Suprapubic skin (tissue), 4 donors: ENCODE measurements around the gene USP2. TPM values are rescaled to one million over a fixed set of nuclear protein-coding genes. Genes with fewer than 3 reads are reported as not detected.

Source experiments
- DNase-seq, 2 donors: peaks; one replicate each; pipeline ENCODE4 v3.0.0-alpha.2; 2019; ENCODE audit warnings: low spot score in 2 of 2
- H3K27ac ChIP-seq: fragments of 200-600 bp; sonication (generic); one replicate; pipeline ENCODE4 v1.5.1; 2019
- H3K27me3 ChIP-seq: fragments of 200-600 bp; sonication (generic); one replicate; pipeline ENCODE4 v1.5.1; 2019
- H3K36me3 ChIP-seq: fragments of 200-600 bp; sonication (generic); one replicate; pipeline ENCODE4 v1.5.1; 2019
- H3K4me1 ChIP-seq: fragments of 200-600 bp; sonication (generic); one replicate; pipeline ENCODE4 v1.5.1; 2019
- H3K4me3 ChIP-seq: fragments of 200-600 bp; sonication (generic); one replicate; pipeline ENCODE4 v1.5.1; 2019; ENCODE audit warnings: mild to moderate bottlenecking
- H3K9me3 ChIP-seq: fragments of 200-600 bp; sonication (generic); one replicate; pipeline ENCODE4 v1.5.1; 2019
- EP300 ChIP-seq: sonication (generic); formaldehyde crosslinking; IDR thresholded peaks from one replicate; pipeline ENCODE4 v1.6.1; 2017; ENCODE audit warnings: antibody characterized with exemption
- POLR2A ChIP-seq, 2 donors: fragments of 450-650 bp; IDR thresholded peaks; one replicate each; pipeline ENCODE4 v1.6.1; 2017; ENCODE audit warnings: antibody characterized with exemption in 2 of 2, mild to moderate bottlenecking in 2 of 2, moderate library complexity in 2 of 2
- POLR2AphosphoS5 ChIP-seq, 3 donors: sonication (generic); formaldehyde crosslinking; IDR thresholded peaks; one replicate each; pipeline ENCODE4 v1.6.1; 2017; ENCODE audit warnings: antibody characterized with exemption in 3 of 3
- WGBS: methylation state at CpG from one replicate; pipeline ENCODE4 v1.1.5; 2018; 5-methylcytosine and 5-hydroxymethylcytosine counted together
- total RNA-seq, 4 donors: library from RNA; depleted of rRNA; stranded (reverse); fragments of >200 nt; gene quantifications; one replicate each; pipeline ENCODE4 v1.1.0, GENCODE V29; 2016
- TF ChIP-seq, protein P1 (sequence below), 2 donors: fragments of 200-600 bp in 1 of 2; fragments of 450-650 bp in 1 of 2; sonication (generic) in 1 of 2; IDR thresholded peaks; one replicate each; pipeline ENCODE4 v1.5.1; 2016 to 2019; ENCODE audit warnings: antibody characterized with exemption in 2 of 2, mild to moderate bottlenecking in 1 of 2, moderate library complexity in 1 of 2

USP2 gene
- total RNA-seq, 4 donors from 2014 or later = 5.9 to 25.4 (median 15.2) TPM

DNA sequence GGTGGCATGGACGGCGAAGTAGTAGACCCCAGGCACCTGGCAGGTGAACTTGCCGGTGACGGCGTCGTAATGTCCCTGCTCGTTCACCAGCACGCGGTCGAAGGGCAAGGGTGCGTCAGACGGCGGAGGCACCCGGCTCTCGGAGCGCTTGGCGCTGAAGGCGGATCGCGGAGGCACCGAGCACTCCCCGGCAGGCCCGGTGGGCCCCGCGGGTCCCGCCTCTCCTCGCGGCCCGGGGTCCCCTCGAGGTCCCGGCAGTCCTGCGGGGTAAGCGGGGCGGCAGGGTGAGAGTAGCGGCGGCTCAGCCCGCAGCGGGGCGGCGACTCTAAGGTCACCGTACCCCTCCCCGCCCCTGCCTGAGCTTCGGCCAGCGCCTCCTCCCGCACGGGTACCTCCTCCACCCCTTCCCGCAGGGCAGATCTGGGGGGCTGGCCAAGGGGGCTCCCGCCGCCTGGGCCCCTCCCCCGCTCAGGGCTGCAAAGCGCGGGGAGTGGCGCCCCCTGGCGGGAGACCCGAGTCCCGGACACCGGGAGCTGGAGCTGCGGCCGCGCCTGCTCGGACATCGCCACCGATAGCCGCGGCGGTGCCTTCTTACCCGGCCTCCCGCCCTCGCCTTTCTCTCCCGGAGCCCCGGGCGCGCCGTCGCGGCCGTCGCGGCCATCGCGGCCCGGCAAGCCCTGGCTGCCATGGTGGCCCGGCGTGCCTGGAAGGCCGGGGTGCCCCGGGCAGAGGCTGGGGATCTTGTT, 41.7 kb downstream of the USP2 start:
- Histone ChIP-seq H3K27me3 (peaks cover 14% of the 10 kb centered on the region), H3K27ac (peak overlapping the region; percentile 89), H3K4me1 (peaks cover 56% of the 10 kb centered on the region), H3K9me3 (no peaks in the 10 kb centered on the region), H3K36me3 (peaks cover 8% of the 10 kb centered on the region), H3K4me3 (peak overlapping the region; percentile 66)
- no CpG with 5 or more reads among the region's 86 CpGs for WGBS
- DNase-seq = no peak
- TF ChIP-seq, protein P1, sequence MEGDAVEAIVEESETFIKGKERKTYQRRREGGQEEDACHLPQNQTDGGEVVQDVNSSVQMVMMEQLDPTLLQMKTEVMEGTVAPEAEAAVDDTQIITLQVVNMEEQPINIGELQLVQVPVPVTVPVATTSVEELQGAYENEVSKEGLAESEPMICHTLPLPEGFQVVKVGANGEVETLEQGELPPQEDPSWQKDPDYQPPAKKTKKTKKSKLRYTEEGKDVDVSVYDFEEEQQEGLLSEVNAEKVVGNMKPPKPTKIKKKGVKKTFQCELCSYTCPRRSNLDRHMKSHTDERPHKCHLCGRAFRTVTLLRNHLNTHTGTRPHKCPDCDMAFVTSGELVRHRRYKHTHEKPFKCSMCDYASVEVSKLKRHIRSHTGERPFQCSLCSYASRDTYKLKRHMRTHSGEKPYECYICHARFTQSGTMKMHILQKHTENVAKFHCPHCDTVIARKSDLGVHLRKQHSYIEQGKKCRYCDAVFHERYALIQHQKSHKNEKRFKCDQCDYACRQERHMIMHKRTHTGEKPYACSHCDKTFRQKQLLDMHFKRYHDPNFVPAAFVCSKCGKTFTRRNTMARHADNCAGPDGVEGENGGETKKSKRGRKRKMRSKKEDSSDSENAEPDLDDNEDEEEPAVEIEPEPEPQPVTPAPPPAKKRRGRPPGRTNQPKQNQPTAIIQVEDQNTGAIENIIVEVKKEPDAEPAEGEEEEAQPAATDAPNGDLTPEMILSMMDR (IDR thresholded peaks at IDR 0.05) = peak; percentile 58 to 86
- TF ChIP-seq POLR2A (IDR thresholded peaks at IDR 0.05) = no peak

DNA sequence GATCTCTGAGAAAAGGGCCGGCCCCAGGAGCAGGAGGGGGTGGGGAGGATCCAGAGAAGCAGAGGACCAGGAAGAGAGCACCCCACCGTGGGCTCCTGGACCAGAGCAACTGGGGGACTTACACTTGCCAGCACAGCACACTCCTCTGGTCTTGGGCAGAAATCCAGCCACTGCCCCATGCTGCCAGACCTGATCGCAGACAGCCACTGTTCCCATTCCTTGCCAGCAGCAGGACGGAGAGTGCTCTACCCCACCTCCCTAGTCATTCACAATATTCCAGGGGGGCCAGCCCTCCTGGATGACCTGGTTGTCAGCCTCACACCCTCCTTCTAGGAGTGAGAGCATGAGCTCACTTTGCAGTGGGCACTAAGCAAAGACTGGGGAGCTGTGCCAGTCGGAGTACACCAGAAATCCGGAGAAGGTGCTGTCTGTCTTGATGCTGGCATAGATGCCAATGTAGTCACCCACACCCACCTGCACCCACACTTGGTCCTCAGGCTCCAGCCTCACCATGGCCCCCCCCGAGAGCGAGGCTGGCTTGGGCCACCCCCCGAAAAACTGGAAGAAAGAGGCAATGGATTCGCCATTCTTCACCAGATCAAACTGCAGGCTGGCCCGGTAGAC, 42.4 kb downstream of the USP2 start:
- TF ChIP-seq POLR2A (IDR thresholded peaks at IDR 0.05) (no peak), EP300 (no peak), POLR2AphosphoS5 (IDR thresholded peaks at IDR 0.05) (no peak)
- TF ChIP-seq, protein P1 (IDR thresholded peaks at IDR 0.05) = no peak
- 70% methylated on average over 8 of the region's 11 CpGs for WGBS
- Histone ChIP-seq H3K27ac (peak overlapping the region; percentile 89), H3K9me3 (no peaks in the 10 kb centered on the region), H3K27me3 (peaks cover 14% of the 10 kb centered on the region), H3K4me1 (peaks cover 57% of the 10 kb centered on the region), H3K4me3 (peak overlapping the region; percentile 66), H3K36me3 (peaks cover 8% of the 10 kb centered on the region)
- no peak for DNase-seq

DNA sequence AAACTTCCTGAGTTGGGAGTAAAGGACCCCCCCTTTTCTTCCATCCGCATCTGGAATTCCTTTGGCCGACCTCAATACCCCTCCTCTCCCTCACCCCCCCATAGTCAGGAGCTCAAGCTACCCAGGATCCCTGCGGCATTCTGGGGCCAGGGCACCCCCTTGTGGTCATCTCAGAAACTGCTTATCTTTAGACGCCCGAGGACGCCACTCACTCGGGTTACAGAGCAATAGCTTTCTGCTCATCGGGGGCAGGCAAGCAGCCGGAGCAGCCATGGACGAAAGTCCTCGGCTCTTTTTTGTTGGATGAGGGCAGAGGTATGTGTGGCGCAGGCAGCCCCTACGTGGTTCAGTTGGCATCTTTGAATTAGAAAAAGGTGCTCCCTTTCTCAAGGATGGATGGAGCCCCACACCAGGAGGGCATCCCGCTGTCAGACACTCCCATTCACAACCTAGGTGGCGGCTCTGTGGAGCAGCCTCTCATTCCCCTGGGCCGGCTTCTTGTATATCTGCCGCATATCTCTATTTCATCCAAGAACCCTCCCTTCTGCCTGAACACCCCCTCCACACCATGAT, 43.1 kb downstream of the USP2 start:
- Histone ChIP-seq H3K4me3 (peak overlapping the region; percentile 66), H3K9me3 (no peaks in the 10 kb centered on the region), H3K27me3 (peaks cover 14% of the 10 kb centered on the region), H3K36me3 (peaks cover 8% of the 10 kb centered on the region), H3K27ac (no peak overlapping the region), H3K4me1 (peaks cover 57% of the 10 kb centered on the region)
- TF ChIP-seq, protein P1 (IDR thresholded peaks at IDR 0.05) = peak; percentile 74 to 86
- no peak for TF ChIP-seq POLR2A (IDR thresholded peaks at IDR 0.05)
- no peak for DNase-seq
- 29% methylated on average over 17 of the region's 17 CpGs for WGBS

DNA sequence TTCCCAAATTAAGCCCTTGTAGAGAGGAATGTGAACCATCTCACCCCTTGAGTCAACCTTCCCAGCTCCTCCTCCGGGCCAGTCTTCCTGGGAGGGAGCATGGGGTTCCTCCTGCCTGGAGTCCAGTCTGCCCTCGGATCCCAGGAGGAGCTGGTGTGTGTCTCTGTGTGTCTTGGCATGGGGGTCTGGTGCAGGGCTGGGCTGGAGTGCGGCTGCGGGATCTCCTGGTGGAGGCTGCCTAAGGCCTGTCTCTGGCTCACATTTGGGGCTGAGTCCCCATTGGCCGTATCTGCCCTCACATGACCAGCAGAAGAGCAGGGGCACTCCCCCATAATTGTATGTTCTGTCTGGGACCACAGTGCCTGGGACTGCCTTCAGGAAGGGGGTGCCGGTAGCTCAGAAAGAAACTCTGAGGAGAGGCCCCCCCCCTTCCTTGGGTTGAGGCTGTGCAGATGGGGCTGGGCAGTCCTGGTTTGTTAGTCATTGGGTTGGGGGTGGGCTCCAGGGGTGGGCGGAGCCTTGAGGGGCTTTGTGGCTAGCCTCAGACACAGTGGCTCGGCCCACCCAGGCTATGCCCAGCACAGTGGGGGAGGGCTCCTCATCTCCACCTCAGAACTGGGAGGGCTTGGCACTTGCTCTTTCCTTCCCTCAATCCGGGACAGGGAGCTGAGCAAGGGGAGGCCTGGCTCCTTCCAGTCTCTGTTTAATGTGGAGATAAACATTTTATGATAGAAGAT, 43.7 kb downstream of the USP2 start:
- H3K36me3 ChIP-seq = peaks cover 8% of the 10 kb centered on the region
- H3K4me3 ChIP-seq = no peak overlapping the region
- TF ChIP-seq POLR2A (IDR thresholded peaks at IDR 0.05) = no peak
- no peak for TF ChIP-seq POLR2AphosphoS5 (IDR thresholded peaks at IDR 0.05)
- TF ChIP-seq, protein P1 (IDR thresholded peaks at IDR 0.05) = no peak
- TF ChIP-seq EP300 = no peak
- H3K27me3 ChIP-seq = peaks cover 14% of the 10 kb centered on the region
- H3K4me1 ChIP-seq = peaks cover 57% of the 10 kb centered on the region
- H3K27ac ChIP-seq = no peak overlapping the region
- no peak for DNase-seq
- H3K9me3 ChIP-seq = no peaks in the 10 kb centered on the region
- WGBS = 84% methylated on average over 6 of the region's 9 CpGs
